KMS-11 (cell line): ENCODE results near the gene NOXO1.
A peak's percentile ranks its signal among the peaks of the same experiment; 100 is the strongest.

Experiments used
- H2AFZ ChIP-seq: fragments of 200-600 bp; sonication (generic); 2 replicates; pipeline ENCODE4 v1.6.1; 2016; ENCODE audit warnings: antibody characterized with exemption, mixed run types, low read depth
- H3K27ac ChIP-seq: fragments of 200-600 bp; sonication (generic); 2 replicates; pipeline ENCODE4 v1.6.1; 2016; ENCODE audit warnings: mild to moderate bottlenecking, mixed run types
- H3K27me3 ChIP-seq: fragments of 200-600 bp; sonication (generic); 2 replicates; pipeline ENCODE4 v1.6.1; 2017; ENCODE audit warnings: mild to moderate bottlenecking, low read depth, mixed run types, moderate library complexity; ENCODE audit not compliant: insufficient read depth
- H3K36me3 ChIP-seq: fragments of 200-600 bp; sonication (generic); 2 replicates; pipeline ENCODE4 v1.6.1; 2017; ENCODE audit warnings: mild to moderate bottlenecking, mixed run types; ENCODE audit not compliant: insufficient read depth
- H3K4me1 ChIP-seq: fragments of 200-600 bp; sonication (generic); 2 replicates; pipeline ENCODE4 v1.6.1; 2016; ENCODE audit warnings: mild to moderate bottlenecking, low read depth, mixed run types; ENCODE audit not compliant: poor library complexity, severe bottlenecking
- H3K4me2 ChIP-seq: fragments of 200-600 bp; sonication (generic); 2 replicates; pipeline ENCODE4 v1.7.0; 2016; ENCODE audit warnings: mild to moderate bottlenecking, mixed run types
- H3K4me3 ChIP-seq: fragments of 200-600 bp; sonication (generic); IDR thresholded peaks from 2 replicates; pipeline ENCODE4 v1.6.1; 2017; ENCODE audit warnings: low read depth, low read length, mixed read lengths; ENCODE audit not compliant: insufficient read depth
- H3K79me2 ChIP-seq: fragments of 200-600 bp; sonication (generic); 2 replicates; pipeline ENCODE4 v1.6.1; 2016; ENCODE audit warnings: low read depth, mixed run types; ENCODE audit not compliant: insufficient read depth
- H3K9ac ChIP-seq: fragments of 200-600 bp; sonication (generic); 2 replicates; pipeline ENCODE4 v1.6.1; 2016; ENCODE audit warnings: mild to moderate bottlenecking, mixed run types
- H4K20me1 ChIP-seq: fragments of 200-600 bp; sonication (generic); 2 replicates; pipeline ENCODE4 v1.6.1; 2016; ENCODE audit warnings: mild to moderate bottlenecking, mixed run types; ENCODE audit not compliant: insufficient read depth
- CTCF ChIP-seq: fragments of 200-600 bp; sonication (generic); conservative IDR thresholded peaks from 2 replicates; pipeline ENCODE4 v1.6.1; 2017; ENCODE audit warnings: low read depth, mild to moderate bottlenecking, antibody characterized with exemption, low read length, moderate library complexity, mixed read lengths

Gene NOXO1

GRCh38 chr16:1997494-1998359 is 16.5 kb upstream of the NOXO1 start:
- Histone ChIP-seq H3K9ac (no peak overlapping the region), H3K4me3 (no peak overlapping the region), H3K27ac (no peak overlapping the region), H3K27me3 (no peaks in the 10 kb centered on the region), H3K4me2 (no peak overlapping the region), H2AFZ (no peak overlapping the region), H4K20me1 (no peaks in the 10 kb centered on the region), H3K4me1 (peaks cover 5% of the 10 kb centered on the region), H3K36me3 (no peaks in the 10 kb centered on the region), H3K79me2 (no peaks in the 10 kb centered on the region)
- TF ChIP-seq CTCF = no peak

GRCh38 chr16:1993731-1994131 is 12.5 kb upstream of the NOXO1 start:
- no peak overlapping the region for H3K27ac ChIP-seq
- H3K27me3 ChIP-seq = peaks cover 5% of the 10 kb centered on the region
- H3K4me2 ChIP-seq = no peak overlapping the region
- no peak for TF ChIP-seq CTCF
- peaks cover 23% of the 10 kb centered on the region for H3K4me1 ChIP-seq
- H3K4me3 ChIP-seq = no peak overlapping the region
- no peaks in the 10 kb centered on the region for H4K20me1 ChIP-seq
- no peak overlapping the region for H3K9ac ChIP-seq
- no peaks in the 10 kb centered on the region for H3K79me2 ChIP-seq
- no peaks in the 10 kb centered on the region for H3K36me3 ChIP-seq
- no peak overlapping the region for H2AFZ ChIP-seq

GRCh38 chr16:1992704-1993317 is 11.5 kb upstream of the NOXO1 start:
- Histone ChIP-seq H3K36me3 (no peaks in the 10 kb centered on the region), H3K27me3 (peaks cover 5% of the 10 kb centered on the region), H3K4me2 (no peak overlapping the region), H4K20me1 (no peaks in the 10 kb centered on the region), H2AFZ (peak overlapping the region; percentile 81; the same call in 1 of the 2 replicates), H3K9ac (no peak overlapping the region), H3K79me2 (no peaks in the 10 kb centered on the region), H3K4me3 (no peak overlapping the region), H3K27ac (no peak overlapping the region), H3K4me1 (peaks cover 23% of the 10 kb centered on the region)
- no peak for TF ChIP-seq CTCF

GRCh38 chr16:1991948-1992703 is 10.9 kb upstream of the NOXO1 start:
- Histone ChIP-seq H2AFZ (peak overlapping the region; percentile 81), H3K4me3 (no peak overlapping the region), H3K9ac (no peak overlapping the region), H3K4me1 (peaks cover 23% of the 10 kb centered on the region), H3K27me3 (peaks cover 5% of the 10 kb centered on the region), H3K27ac (no peak overlapping the region), H3K79me2 (no peaks in the 10 kb centered on the region), H4K20me1 (no peaks in the 10 kb centered on the region), H3K36me3 (no peaks in the 10 kb centered on the region), H3K4me2 (peak overlapping the region; percentile 31; the same call in 1 of the 2 replicates)
- TF ChIP-seq CTCF = no peak
